ENCODE data around the gene ZFP2.
"Not testable (repeated sequence)": the region's sequence is repeated elsewhere in the genome, so short reads cannot be mapped to it uniquely, and the experiment has no call there.

GRCh38 chr5:178883115-178883694, 12.5 kb upstream of the ZFP2 start:
- not testable (repeated sequence) for TF ChIP-seq SMC3 (conservative IDR thresholded peaks at IDR 0.05; ENCODE audit: poor library complexity); EP300 (conservative IDR thresholded peaks at IDR 0.05; ENCODE audit: poor library complexity, severe bottlenecking); RAD21 (conservative IDR thresholded peaks at IDR 0.05)

All from neural cell (in vitro differentiated cells).